Measurements from ENCODE around the gene ZMYND11. TPM values are rescaled to one million over a fixed set of nuclear protein-coding genes. Genes with fewer than 3 reads are reported as not detected.

ZMYND11 gene
- total RNA-seq, 1 experiment from 2014 or later, result 18.8 TPM

GRCh38 chr10:105806-106205, 29.4 kb upstream of the ZMYND11 start:
- DNase-seq, result no peak
- no peaks in the 10 kb centered on the region for H3K27me3 ChIP-seq (ENCODE audit: control insufficient read depth, insufficient read depth, low read length)
- H3K36me3 ChIP-seq (replicated peaks; ENCODE audit: control insufficient read depth, insufficient read depth, low read length), result no peaks in the 10 kb centered on the region
- H3K4me3 ChIP-seq (ENCODE audit: insufficient read depth, low read depth, low read length), result no peak overlapping the region

- Histone ChIP-seq H3K4me3 (ENCODE audit: insufficient read depth, low read depth, low read length) (no peak overlapping the region), H3K27me3 (ENCODE audit: control insufficient read depth, insufficient read depth, low read length) (no peaks in the 10 kb centered on the region), H3K36me3 (replicated peaks; ENCODE audit: control insufficient read depth, insufficient read depth, low read length) (no peaks in the 10 kb centered on the region)
- no peak for DNase-seq
Observed at GRCh38 chr10:106740-107139, 28.5 kb upstream of the ZMYND11 start.

- Histone ChIP-seq H3K4me3 (ENCODE audit: insufficient read depth, low read depth, low read length) (no peak overlapping the region), H3K27me3 (ENCODE audit: control insufficient read depth, insufficient read depth, low read length) (no peaks in the 10 kb centered on the region), H3K36me3 (replicated peaks; ENCODE audit: control insufficient read depth, insufficient read depth, low read length) (no peaks in the 10 kb centered on the region)
- DNase-seq, result no peak
Observed at GRCh38 chr10:112246-112645, 23.0 kb upstream of the ZMYND11 start.

- DNase-seq, result no peak
- Histone ChIP-seq H3K27me3 (ENCODE audit: control insufficient read depth, insufficient read depth, low read length) (no peaks in the 10 kb centered on the region), H3K36me3 (replicated peaks; ENCODE audit: control insufficient read depth, insufficient read depth, low read length) (no peaks in the 10 kb centered on the region)
Observed at GRCh38 chr10:124874-125273, 10.4 kb upstream of the ZMYND11 start.

GRCh38 chr10:127612-128432, 7.4 kb upstream of the ZMYND11 start:
- no peak for DNase-seq
- no peak overlapping the region for H3K4me3 ChIP-seq (ENCODE audit: insufficient read depth, low read depth, low read length)
- no peaks in the 10 kb centered on the region for H3K27me3 ChIP-seq (ENCODE audit: control insufficient read depth, insufficient read depth, low read length)
- no peaks in the 10 kb centered on the region for H3K36me3 ChIP-seq (replicated peaks; ENCODE audit: control insufficient read depth, insufficient read depth, low read length)

More at GRCh38 chr10:124874-125273, 10.4 kb upstream of the ZMYND11 start:
- no peak overlapping the region for H3K4me3 ChIP-seq (ENCODE audit: insufficient read depth, low read depth, low read length)

GRCh38 chr10:129810-130209, 5.4 kb upstream of the ZMYND11 start:
- peaks cover 9% of the 10 kb centered on the region; the same call in 1 of the 2 replicates for H3K27me3 ChIP-seq (ENCODE audit: control insufficient read depth, insufficient read depth, low read length)
- H3K4me3 ChIP-seq (ENCODE audit: insufficient read depth, low read depth, low read length), result no peak overlapping the region
- no peaks in the 10 kb centered on the region for H3K36me3 ChIP-seq (replicated peaks; ENCODE audit: control insufficient read depth, insufficient read depth, low read length)
- no peak for DNase-seq

- Histone ChIP-seq H3K27me3 (ENCODE audit: control insufficient read depth, insufficient read depth, low read length) (peaks cover 9% of the 10 kb centered on the region; the same call in 1 of the 2 replicates), H3K4me3 (ENCODE audit: insufficient read depth, low read depth, low read length) (no peak overlapping the region), H3K36me3 (replicated peaks; ENCODE audit: control insufficient read depth, insufficient read depth, low read length) (no peaks in the 10 kb centered on the region)
- DNase-seq, result no peak
Observed at GRCh38 chr10:132946-133898, 2.0 kb upstream of the ZMYND11 start.

- peak; percentile 80 for DNase-seq
Observed at GRCh38 chr10:134247-135131, 766 bp upstream of the ZMYND11 start.

GRCh38 chr10:135601-136464, 578 bp downstream of the ZMYND11 start:
- Histone ChIP-seq H3K4me3 (ENCODE audit: insufficient read depth, low read depth, low read length) (peak overlapping the region; percentile 69), H3K27me3 (ENCODE audit: control insufficient read depth, insufficient read depth, low read length) (peaks cover 9% of the 10 kb centered on the region; the same call in 1 of the 2 replicates), H3K36me3 (replicated peaks; ENCODE audit: control insufficient read depth, insufficient read depth, low read length) (no peaks in the 10 kb centered on the region)
- DNase-seq, result peak; percentile 76

More at GRCh38 chr10:134247-135131, 766 bp upstream of the ZMYND11 start:
- peaks cover 9% of the 10 kb centered on the region; the same call in 1 of the 2 replicates for H3K27me3 ChIP-seq (ENCODE audit: control insufficient read depth, insufficient read depth, low read length)
- H3K4me3 ChIP-seq (ENCODE audit: insufficient read depth, low read depth, low read length), result peak overlapping the region; percentile 69
- no peaks in the 10 kb centered on the region for H3K36me3 ChIP-seq (replicated peaks; ENCODE audit: control insufficient read depth, insufficient read depth, low read length)

GRCh38 chr10:136465-136762, 1.2 kb downstream of the ZMYND11 start:
- no peak for DNase-seq

GRCh38 chr10:137031-137430, 1.8 kb downstream of the ZMYND11 start:
- Histone ChIP-seq H3K36me3 (replicated peaks; ENCODE audit: control insufficient read depth, insufficient read depth, low read length) (no peaks in the 10 kb centered on the region), H3K27me3 (ENCODE audit: control insufficient read depth, insufficient read depth, low read length) (peaks cover 9% of the 10 kb centered on the region; the same call in 1 of the 2 replicates), H3K4me3 (ENCODE audit: insufficient read depth, low read depth, low read length) (no peak overlapping the region)
- peak; percentile 61 for DNase-seq

More at GRCh38 chr10:136465-136762, 1.2 kb downstream of the ZMYND11 start:
- no peaks in the 10 kb centered on the region for H3K36me3 ChIP-seq (replicated peaks; ENCODE audit: control insufficient read depth, insufficient read depth, low read length)
- H3K4me3 ChIP-seq (ENCODE audit: insufficient read depth, low read depth, low read length), result peak overlapping the region; percentile 69
- H3K27me3 ChIP-seq (ENCODE audit: control insufficient read depth, insufficient read depth, low read length), result peaks cover 9% of the 10 kb centered on the region; the same call in 1 of the 2 replicates

GRCh38 chr10:137606-138005, 2.4 kb downstream of the ZMYND11 start:
- no peak for DNase-seq
- Histone ChIP-seq H3K27me3 (ENCODE audit: control insufficient read depth, insufficient read depth, low read length) (peaks cover 9% of the 10 kb centered on the region; the same call in 1 of the 2 replicates), H3K36me3 (replicated peaks; ENCODE audit: control insufficient read depth, insufficient read depth, low read length) (no peaks in the 10 kb centered on the region), H3K4me3 (ENCODE audit: insufficient read depth, low read depth, low read length) (no peak overlapping the region)

GRCh38 chr10:142371-142770, 7.1 kb downstream of the ZMYND11 start:
- H3K4me3 ChIP-seq (ENCODE audit: insufficient read depth, low read depth, low read length), result no peak overlapping the region
- no peak for DNase-seq
- no peaks in the 10 kb centered on the region for H3K27me3 ChIP-seq (ENCODE audit: control insufficient read depth, insufficient read depth, low read length)
- H3K36me3 ChIP-seq (replicated peaks; ENCODE audit: control insufficient read depth, insufficient read depth, low read length), result no peaks in the 10 kb centered on the region
